ENCODE measurements around the gene FIGN. TPM values are rescaled to one million over a fixed set of nuclear protein-coding genes. Genes with fewer than 3 reads are reported as not detected.

Gene FIGN
- total RNA-seq, 4 donors from 2014 or later = 1.8 to 3.1 (median 2.8) TPM

- no peaks in the 10 kb centered on the region for H3K27me3 ChIP-seq
- TF ChIP-seq, protein P1, sequence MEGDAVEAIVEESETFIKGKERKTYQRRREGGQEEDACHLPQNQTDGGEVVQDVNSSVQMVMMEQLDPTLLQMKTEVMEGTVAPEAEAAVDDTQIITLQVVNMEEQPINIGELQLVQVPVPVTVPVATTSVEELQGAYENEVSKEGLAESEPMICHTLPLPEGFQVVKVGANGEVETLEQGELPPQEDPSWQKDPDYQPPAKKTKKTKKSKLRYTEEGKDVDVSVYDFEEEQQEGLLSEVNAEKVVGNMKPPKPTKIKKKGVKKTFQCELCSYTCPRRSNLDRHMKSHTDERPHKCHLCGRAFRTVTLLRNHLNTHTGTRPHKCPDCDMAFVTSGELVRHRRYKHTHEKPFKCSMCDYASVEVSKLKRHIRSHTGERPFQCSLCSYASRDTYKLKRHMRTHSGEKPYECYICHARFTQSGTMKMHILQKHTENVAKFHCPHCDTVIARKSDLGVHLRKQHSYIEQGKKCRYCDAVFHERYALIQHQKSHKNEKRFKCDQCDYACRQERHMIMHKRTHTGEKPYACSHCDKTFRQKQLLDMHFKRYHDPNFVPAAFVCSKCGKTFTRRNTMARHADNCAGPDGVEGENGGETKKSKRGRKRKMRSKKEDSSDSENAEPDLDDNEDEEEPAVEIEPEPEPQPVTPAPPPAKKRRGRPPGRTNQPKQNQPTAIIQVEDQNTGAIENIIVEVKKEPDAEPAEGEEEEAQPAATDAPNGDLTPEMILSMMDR (IDR thresholded peaks at IDR 0.05) = no peak
- no peak for TF ChIP-seq POLR2A (IDR thresholded peaks at IDR 0.05)
- WGBS, 2 donors = 67% methylated on average over 4 of the region's 4 CpGs
- H3K36me3 ChIP-seq = no peaks in the 10 kb centered on the region
- no peak overlapping the region for H3K27ac ChIP-seq
- no peak for DNase-seq
- intact Hi-C loops (cut with DNase I) = no loop called here
- no peaks in the 10 kb centered on the region for H3K9me3 ChIP-seq
- H3K4me1 ChIP-seq = no peaks in the 10 kb centered on the region
- H3K4me3 ChIP-seq (replicated peaks in 1 of 3) = no peak overlapping the region
Observed at GRCh38 chr2:163686289-163686688, 49.5 kb downstream of the FIGN start.

DNA sequence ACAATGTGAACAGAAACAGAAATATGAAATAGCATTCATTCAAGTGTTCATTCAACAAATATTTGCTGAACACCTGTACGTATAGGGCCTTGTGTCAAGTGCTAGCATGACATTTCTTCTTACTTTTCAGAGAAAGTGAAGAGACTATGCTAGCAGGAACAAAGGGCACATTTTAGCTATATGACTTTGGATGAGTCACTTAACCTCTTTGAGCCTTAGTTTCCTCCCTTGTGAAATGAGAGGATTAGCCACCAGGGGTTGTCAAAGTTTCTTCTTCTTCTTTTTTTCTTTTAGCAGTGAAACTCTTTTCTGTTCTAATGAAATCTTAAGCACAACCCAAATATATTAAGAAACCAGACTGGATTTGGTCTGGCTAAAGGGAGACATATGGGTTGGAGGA lies 53.1 kb downstream of the FIGN start:
- Histone ChIP-seq H3K36me3 (no peaks in the 10 kb centered on the region), H3K9me3 (no peaks in the 10 kb centered on the region), H3K4me1 (no peaks in the 10 kb centered on the region), H3K27me3 (no peaks in the 10 kb centered on the region), H3K27ac (no peak overlapping the region), H3K4me3 (replicated peaks in 1 of 3) (no peak overlapping the region)
- intact Hi-C loops (cut with DNase I) = no loop called here
- TF ChIP-seq, protein P1 (IDR thresholded peaks at IDR 0.05) = no peak
- TF ChIP-seq POLR2A (IDR thresholded peaks at IDR 0.05) = no peak
- 90% methylated on average over 1 of the region's 1 CpG for WGBS, 2 donors
- DNase-seq = no peak

GRCh38 chr2:163681745-163682144 lies 54.1 kb downstream of the FIGN start:
- TF ChIP-seq POLR2A (IDR thresholded peaks at IDR 0.05) = no peak
- TF ChIP-seq, protein P1 (IDR thresholded peaks at IDR 0.05) = no peak
- intact Hi-C loops (cut with DNase I) = no loop called here
- Histone ChIP-seq H3K4me3 (replicated peaks in 1 of 3) (no peak overlapping the region), H3K36me3 (no peaks in the 10 kb centered on the region), H3K27me3 (no peaks in the 10 kb centered on the region), H3K4me1 (no peaks in the 10 kb centered on the region), H3K27ac (no peak overlapping the region), H3K9me3 (no peaks in the 10 kb centered on the region)
- DNase-seq = no peak
- WGBS, 2 donors = 69 to 82% methylated on average over 5 of the region's 5 CpGs

DNA sequence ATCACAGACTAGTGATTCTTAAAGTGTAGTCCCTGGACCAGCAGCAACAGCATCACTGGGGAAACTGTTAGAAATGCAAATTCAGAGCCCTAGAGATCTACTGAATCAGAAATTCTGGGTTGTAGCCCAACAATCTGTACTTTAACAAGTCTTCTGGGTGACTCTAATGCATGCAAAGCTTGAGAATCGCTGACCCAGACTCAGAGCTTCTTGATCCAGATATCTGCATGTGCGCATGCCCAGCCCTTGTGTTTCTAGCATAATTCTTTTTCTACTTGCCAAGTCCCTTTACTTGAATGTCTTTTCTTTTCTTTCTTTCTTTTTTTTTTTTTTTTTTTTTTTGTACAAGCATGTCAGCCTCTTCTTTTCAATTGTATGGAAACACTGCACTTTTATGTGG lies 60.4 kb downstream of the FIGN start:
- Histone ChIP-seq H3K9me3 (no peaks in the 10 kb centered on the region), H3K4me1 (no peaks in the 10 kb centered on the region), H3K27me3 (no peaks in the 10 kb centered on the region), H3K27ac (no peak overlapping the region), H3K36me3 (no peaks in the 10 kb centered on the region), H3K4me3 (replicated peaks in 1 of 3) (no peak overlapping the region)
- intact Hi-C loops (cut with DNase I) = no loop called here
- no peak for DNase-seq
- TF ChIP-seq, protein P1 (IDR thresholded peaks at IDR 0.05) = no peak
- TF ChIP-seq POLR2A (IDR thresholded peaks at IDR 0.05) = no peak
- WGBS, 2 donors = 88% methylated on average over 2 of the region's 2 CpGs

DNA sequence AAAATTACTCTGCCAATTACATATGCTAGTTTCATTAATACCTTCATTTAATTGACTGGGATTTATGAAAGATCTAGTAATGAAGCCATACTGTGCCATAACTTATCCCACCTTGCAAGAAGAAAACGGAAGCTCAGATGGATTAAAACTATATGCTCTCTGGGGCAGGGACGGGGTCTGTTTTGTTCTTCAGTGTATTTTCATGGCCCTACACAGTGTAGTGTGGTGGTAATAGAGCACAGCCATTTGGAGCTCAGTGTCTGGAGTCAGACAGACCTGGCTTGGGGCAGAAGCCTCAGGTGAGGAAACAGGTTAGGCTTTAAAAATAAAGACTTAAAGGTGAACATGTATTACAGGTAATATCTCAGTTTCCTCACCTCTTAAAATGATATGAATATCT lies 62.3 kb downstream of the FIGN start:
- intact Hi-C loops (cut with DNase I) = no loop called here
- Histone ChIP-seq H3K4me1 (no peaks in the 10 kb centered on the region), H3K9me3 (no peaks in the 10 kb centered on the region), H3K27me3 (no peaks in the 10 kb centered on the region), H3K27ac (no peak overlapping the region), H3K36me3 (no peaks in the 10 kb centered on the region), H3K4me3 (replicated peaks in 1 of 3) (no peak overlapping the region)
- DNase-seq = no peak
- TF ChIP-seq, protein P1 (IDR thresholded peaks at IDR 0.05) = no peak
- no peak for TF ChIP-seq POLR2A (IDR thresholded peaks at IDR 0.05)
- 90 to 100% methylated on average over 2 of the region's 2 CpGs for WGBS, 2 donors
